Endothelial cell of umbilical vein (primary cell): ENCODE measurements around the gene CCER1.
A peak's percentile ranks its signal among the peaks of the same experiment; 100 is the strongest.

Experiments used
- POLR2A ChIP-seq: IDR thresholded peaks from 2 replicates; pipeline ENCODE4 v1.6.1; 2012; ENCODE audit warnings: low read depth, mild to moderate bottlenecking, control low read depth, low read length
- TF ChIP-seq, protein P1 (sequence below), 2 donors: IDR thresholded peaks; 1 replicate in 1 of 2; 2 replicates in 1 of 2; pipeline ENCODE4 v1.5.1; 2011; ENCODE audit warnings: low read length in 2 of 2, mild to moderate bottlenecking in 2 of 2, moderate library complexity in 2 of 2, control low read depth in 1 of 2, inconsistent platforms in 1 of 2, low read depth in 1 of 2; ENCODE audit not compliant: insufficient read depth in 1 of 2; ENCODE audit errors: extremely low read depth in 1 of 2

DNA sequence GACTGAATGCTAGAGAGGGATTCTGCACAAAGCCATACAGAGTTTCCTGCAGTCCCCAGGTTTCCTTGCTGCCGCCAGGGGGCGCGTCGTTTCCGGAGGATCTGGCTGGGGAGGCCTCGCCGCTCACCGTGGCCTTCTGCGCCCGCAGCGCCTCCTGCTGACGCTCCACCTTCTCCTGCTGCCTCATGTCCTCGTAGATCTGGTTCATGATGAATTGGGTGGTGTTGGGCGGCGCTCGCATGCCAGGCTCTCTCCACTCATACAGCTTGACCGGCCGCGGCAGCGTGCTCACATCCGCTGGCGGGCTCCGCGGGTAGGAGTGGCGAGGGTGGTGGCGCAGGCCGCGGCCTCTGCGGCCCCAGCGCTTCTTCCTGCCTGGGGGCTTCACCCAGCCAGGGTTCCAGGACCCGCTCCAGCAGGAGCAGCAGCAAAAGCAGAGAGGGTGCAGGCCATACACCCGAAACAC, 987 bp downstream of the CCER1 start:
- TF ChIP-seq, protein P1, sequence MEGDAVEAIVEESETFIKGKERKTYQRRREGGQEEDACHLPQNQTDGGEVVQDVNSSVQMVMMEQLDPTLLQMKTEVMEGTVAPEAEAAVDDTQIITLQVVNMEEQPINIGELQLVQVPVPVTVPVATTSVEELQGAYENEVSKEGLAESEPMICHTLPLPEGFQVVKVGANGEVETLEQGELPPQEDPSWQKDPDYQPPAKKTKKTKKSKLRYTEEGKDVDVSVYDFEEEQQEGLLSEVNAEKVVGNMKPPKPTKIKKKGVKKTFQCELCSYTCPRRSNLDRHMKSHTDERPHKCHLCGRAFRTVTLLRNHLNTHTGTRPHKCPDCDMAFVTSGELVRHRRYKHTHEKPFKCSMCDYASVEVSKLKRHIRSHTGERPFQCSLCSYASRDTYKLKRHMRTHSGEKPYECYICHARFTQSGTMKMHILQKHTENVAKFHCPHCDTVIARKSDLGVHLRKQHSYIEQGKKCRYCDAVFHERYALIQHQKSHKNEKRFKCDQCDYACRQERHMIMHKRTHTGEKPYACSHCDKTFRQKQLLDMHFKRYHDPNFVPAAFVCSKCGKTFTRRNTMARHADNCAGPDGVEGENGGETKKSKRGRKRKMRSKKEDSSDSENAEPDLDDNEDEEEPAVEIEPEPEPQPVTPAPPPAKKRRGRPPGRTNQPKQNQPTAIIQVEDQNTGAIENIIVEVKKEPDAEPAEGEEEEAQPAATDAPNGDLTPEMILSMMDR (IDR thresholded peaks at IDR 0.05; ENCODE audit: extremely low read depth in 1 of 2, insufficient read depth in 1 of 2, low read depth in 1 of 2, low read length in 2 of 2), result peak in 1 of 2 donors; percentile 12
- no peak for TF ChIP-seq POLR2A
